Smooth muscle cell (in vitro differentiated cells): ENCODE measurements around the gene PTGS2. TPM values are rescaled to one million over a fixed set of nuclear protein-coding genes. Genes with fewer than 3 reads are reported as not detected.

Experiments used
- DNase-seq: peaks from one replicate; lab custom pipeline; 2025; ENCODE audit not compliant: unreplicated experiment; lab: John Stamatoyannopoulos, UW
- H2AFZ ChIP-seq: fragments of 200-600 bp; sonication (generic); 2 replicates; pipeline ENCODE4 v1.6.0; 2016; ENCODE audit warnings: antibody characterized with exemption, low read depth, mild to moderate bottlenecking
- H3F3A ChIP-seq: fragments of 200-600 bp; sonication (generic); 2 replicates; pipeline ENCODE4 v1.6.0; 2017; ENCODE audit warnings: antibody characterized with exemption, low read depth
- H3K27ac ChIP-seq: fragments of 200-600 bp; sonication (generic); 2 replicates; pipeline ENCODE4 v1.5.1; 2016; ENCODE audit warnings: low read depth, mild to moderate bottlenecking
- H3K27me3 ChIP-seq: fragments of 200-600 bp; sonication (generic); 2 replicates; pipeline ENCODE4 v1.6.1; 2016; ENCODE audit warnings: low read depth, mild to moderate bottlenecking
- H3K36me3 ChIP-seq: fragments of 200-600 bp; sonication (generic); 2 replicates; pipeline ENCODE4 v1.5.1; 2016; ENCODE audit warnings: low read depth
- H3K4me1 ChIP-seq: fragments of 200-600 bp; sonication (generic); 2 replicates; pipeline ENCODE4 v1.5.1; 2016; ENCODE audit warnings: low read depth
- H3K4me2 ChIP-seq: fragments of 200-600 bp; sonication (generic); 2 replicates; pipeline ENCODE4 v1.6.0; 2016; ENCODE audit warnings: mild to moderate bottlenecking
- H3K4me3 ChIP-seq: fragments of 200-600 bp; sonication (generic); 2 replicates; pipeline ENCODE4 v1.5.1; 2016; ENCODE audit warnings: mild to moderate bottlenecking
- H3K79me2 ChIP-seq: fragments of 200-600 bp; sonication (generic); 2 replicates; pipeline ENCODE4 v1.6.0; 2016; ENCODE audit warnings: low read depth, mild to moderate bottlenecking
- H3K9ac ChIP-seq: fragments of 200-600 bp; sonication (generic); 2 replicates; pipeline ENCODE4 v1.6.0; 2016; ENCODE audit warnings: low read depth
- H3K9me3 ChIP-seq: fragments of 200-600 bp; sonication (generic); replicated peaks from 2 replicates; pipeline ENCODE4 v1.5.1; 2016; ENCODE audit warnings: low read depth
- H4K20me1 ChIP-seq: fragments of 200-600 bp; sonication (generic); 2 replicates; pipeline ENCODE4 v1.6.0; 2016; ENCODE audit warnings: low read depth
- WGBS: methylation state at CpG from one replicate; pipeline ENCODE4 v1.1.7; 2016; ENCODE audit warnings: low lambda C conversion rate; 5-methylcytosine and 5-hydroxymethylcytosine counted together
- polyA plus RNA-seq: library from polyadenylated mRNA; unstranded; fragments of >200 nt; fragmentation: Nextera tagmentation; extraction: Ambion mirVana; gene quantifications from 2 replicates; pipeline ENCODE4 v1.2.1, GENCODE V29; 2016
- total RNA-seq: library from RNA; depleted of rRNA; stranded (reverse); fragments of >200 nt; gene quantifications from 2 replicates; pipeline ENCODE4 v1.2.3, GENCODE V29; 2014
- TF ChIP-seq, protein P1 (sequence below): fragments of 200-600 bp; sonication (generic); IDR thresholded peaks from 2 replicates; pipeline ENCODE4 v1.5.1; 2017; ENCODE audit warnings: borderline replicate concordance, mild to moderate bottlenecking, antibody characterized with exemption; ENCODE audit not compliant: insufficient read depth, poor library complexity, severe bottlenecking

The PTGS2 gene
- total and polyA plus RNA-seq, 2 experiments from 2014 or later = 37.2 to 148 TPM

DNA sequence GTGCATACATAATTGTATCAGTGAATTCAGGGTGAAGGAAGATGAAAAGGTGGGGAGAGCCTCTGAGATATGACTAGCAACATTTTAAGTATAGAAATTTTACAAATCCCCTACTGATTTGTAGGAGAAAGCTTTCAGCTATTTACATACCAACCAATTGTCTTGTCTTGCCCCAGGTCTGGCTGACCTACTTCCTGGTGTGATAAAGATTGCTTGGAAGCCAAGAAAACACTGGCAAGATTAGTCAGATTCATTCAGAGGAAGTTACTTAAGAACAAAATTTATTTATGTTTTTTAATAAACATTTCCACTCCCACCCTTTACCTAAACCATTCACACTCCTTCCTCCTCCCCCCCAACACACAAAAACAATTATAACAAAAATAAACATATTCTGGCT is 17.5 kb downstream of the PTGS2 start:
- Histone ChIP-seq H3K27ac (no peak overlapping the region), H3K9ac (no peak overlapping the region), H3K79me2 (no peaks in the 10 kb centered on the region), H3K4me3 (no peak overlapping the region), H4K20me1 (no peaks in the 10 kb centered on the region), H3K4me1 (no peaks in the 10 kb centered on the region), H3K27me3 (no peaks in the 10 kb centered on the region), H3K36me3 (no peaks in the 10 kb centered on the region), H2AFZ (no peak overlapping the region), H3K4me2 (no peak overlapping the region), H3F3A (no peaks in the 10 kb centered on the region), H3K9me3 (no peaks in the 10 kb centered on the region)
- TF ChIP-seq, protein P1, sequence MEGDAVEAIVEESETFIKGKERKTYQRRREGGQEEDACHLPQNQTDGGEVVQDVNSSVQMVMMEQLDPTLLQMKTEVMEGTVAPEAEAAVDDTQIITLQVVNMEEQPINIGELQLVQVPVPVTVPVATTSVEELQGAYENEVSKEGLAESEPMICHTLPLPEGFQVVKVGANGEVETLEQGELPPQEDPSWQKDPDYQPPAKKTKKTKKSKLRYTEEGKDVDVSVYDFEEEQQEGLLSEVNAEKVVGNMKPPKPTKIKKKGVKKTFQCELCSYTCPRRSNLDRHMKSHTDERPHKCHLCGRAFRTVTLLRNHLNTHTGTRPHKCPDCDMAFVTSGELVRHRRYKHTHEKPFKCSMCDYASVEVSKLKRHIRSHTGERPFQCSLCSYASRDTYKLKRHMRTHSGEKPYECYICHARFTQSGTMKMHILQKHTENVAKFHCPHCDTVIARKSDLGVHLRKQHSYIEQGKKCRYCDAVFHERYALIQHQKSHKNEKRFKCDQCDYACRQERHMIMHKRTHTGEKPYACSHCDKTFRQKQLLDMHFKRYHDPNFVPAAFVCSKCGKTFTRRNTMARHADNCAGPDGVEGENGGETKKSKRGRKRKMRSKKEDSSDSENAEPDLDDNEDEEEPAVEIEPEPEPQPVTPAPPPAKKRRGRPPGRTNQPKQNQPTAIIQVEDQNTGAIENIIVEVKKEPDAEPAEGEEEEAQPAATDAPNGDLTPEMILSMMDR = no peak
- no peak for DNase-seq

DNA sequence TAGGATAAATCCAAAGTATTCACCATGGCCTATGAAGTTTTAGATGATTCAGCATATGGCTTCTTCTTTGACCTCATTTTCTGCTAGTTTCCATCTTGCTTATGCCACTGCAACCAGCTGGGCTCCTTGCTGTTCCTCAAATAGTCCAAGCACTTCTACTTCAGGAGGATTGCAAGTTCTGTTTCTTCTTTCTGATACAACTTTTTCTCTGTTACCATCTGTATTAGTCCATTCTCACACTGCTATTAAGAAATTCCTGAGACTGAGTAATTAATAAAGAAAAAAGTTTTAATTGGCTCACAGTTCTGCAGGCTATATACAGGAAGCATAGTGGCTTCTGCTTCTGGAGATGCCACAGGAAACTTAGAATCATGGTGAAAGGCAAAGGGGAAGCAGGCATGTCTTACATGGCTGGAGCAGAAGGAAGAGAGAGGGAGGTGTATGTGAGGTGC is 20.3 kb downstream of the PTGS2 start:
- no peak for DNase-seq
- Histone ChIP-seq H3F3A (no peaks in the 10 kb centered on the region), H3K79me2 (no peaks in the 10 kb centered on the region), H3K4me2 (no peak overlapping the region), H2AFZ (no peak overlapping the region), H3K36me3 (no peaks in the 10 kb centered on the region), H3K4me3 (no peak overlapping the region), H3K9ac (no peak overlapping the region), H3K27ac (no peak overlapping the region), H4K20me1 (no peaks in the 10 kb centered on the region), H3K27me3 (no peaks in the 10 kb centered on the region), H3K9me3 (no peaks in the 10 kb centered on the region), H3K4me1 (no peaks in the 10 kb centered on the region)
- TF ChIP-seq, protein P1 = no peak

DNA sequence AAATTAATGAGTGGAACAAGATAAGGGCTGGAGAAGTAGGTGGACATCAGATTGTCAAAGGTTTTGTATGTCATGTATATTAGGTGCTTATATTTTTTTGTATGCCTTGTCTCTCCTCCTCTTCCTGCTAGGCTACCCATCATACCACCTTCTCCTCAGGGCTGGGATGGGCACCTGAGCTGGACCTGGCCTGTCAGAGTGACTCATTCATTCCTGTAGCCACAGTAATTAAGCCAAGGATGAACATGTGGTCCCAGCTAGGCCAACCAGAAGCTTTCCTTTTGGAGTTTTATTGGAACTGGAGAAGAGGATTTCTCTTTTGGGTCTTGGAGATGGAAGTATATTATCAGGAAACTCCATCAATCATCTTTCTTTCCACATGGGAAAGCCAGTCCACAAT is 21.2 kb downstream of the PTGS2 start:
- Histone ChIP-seq H3K36me3 (no peaks in the 10 kb centered on the region), H3K4me1 (no peaks in the 10 kb centered on the region), H3K79me2 (no peaks in the 10 kb centered on the region), H3K27me3 (no peaks in the 10 kb centered on the region), H3K4me2 (no peak overlapping the region), H4K20me1 (no peaks in the 10 kb centered on the region), H3K4me3 (no peak overlapping the region), H2AFZ (no peak overlapping the region), H3K27ac (no peak overlapping the region), H3K9ac (no peak overlapping the region), H3F3A (no peaks in the 10 kb centered on the region), H3K9me3 (no peaks in the 10 kb centered on the region)
- DNase-seq = no peak
- TF ChIP-seq, protein P1 = no peak

DNA sequence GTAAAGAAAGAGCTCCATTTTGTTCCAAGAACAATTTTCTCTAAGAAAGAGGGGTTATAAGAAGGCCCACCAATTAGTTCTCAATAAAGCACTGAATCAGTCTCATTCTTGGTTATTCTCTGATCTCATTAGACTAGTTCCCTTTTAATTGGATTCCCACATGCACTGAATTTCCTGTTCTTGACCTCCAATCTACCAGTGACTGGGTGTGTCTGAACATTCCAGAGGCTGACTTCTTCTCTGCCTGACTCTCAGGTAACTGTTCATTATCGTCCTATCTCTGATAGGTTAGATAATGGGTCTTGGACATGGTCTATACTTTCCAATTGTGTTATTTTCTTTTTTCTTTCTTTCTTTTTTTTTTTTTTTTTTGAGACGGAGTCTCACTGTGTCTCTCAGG is 22.7 kb downstream of the PTGS2 start:
- Histone ChIP-seq H3K9ac (no peak overlapping the region), H3K4me2 (no peak overlapping the region), H3K4me3 (no peak overlapping the region), H3F3A (no peaks in the 10 kb centered on the region), H3K79me2 (no peaks in the 10 kb centered on the region), H4K20me1 (no peaks in the 10 kb centered on the region), H2AFZ (no peak overlapping the region), H3K27me3 (no peaks in the 10 kb centered on the region), H3K27ac (no peak overlapping the region), H3K9me3 (no peaks in the 10 kb centered on the region), H3K4me1 (no peaks in the 10 kb centered on the region), H3K36me3 (no peaks in the 10 kb centered on the region)
- no peak for DNase-seq
- TF ChIP-seq, protein P1 = no peak
- 88% methylated on average over 2 of the region's 2 CpGs for WGBS
